Testis (tissue), 2 donors: Measurements from ENCODE around the gene TUBGCP6.

Experiments
- CTCF ChIP-seq, 3 experiments: fragments of 450-650 bp in 2 of 3; fragments of 200-600 bp in 1 of 3; sonication (generic) in 1 of 3; IDR thresholded peaks; one replicate each; pipeline ENCODE4 v1.5.1; 2016 to 2019; ENCODE audit warnings: antibody characterized with exemption in 3 of 3, mild to moderate bottlenecking in 2 of 3, moderate library complexity in 1 of 3
- POLR2A ChIP-seq: fragments of 450-650 bp; IDR thresholded peaks from one replicate; pipeline ENCODE4 v1.6.1; 2017; ENCODE audit warnings: antibody characterized with exemption, mild to moderate bottlenecking, moderate library complexity

DNA sequence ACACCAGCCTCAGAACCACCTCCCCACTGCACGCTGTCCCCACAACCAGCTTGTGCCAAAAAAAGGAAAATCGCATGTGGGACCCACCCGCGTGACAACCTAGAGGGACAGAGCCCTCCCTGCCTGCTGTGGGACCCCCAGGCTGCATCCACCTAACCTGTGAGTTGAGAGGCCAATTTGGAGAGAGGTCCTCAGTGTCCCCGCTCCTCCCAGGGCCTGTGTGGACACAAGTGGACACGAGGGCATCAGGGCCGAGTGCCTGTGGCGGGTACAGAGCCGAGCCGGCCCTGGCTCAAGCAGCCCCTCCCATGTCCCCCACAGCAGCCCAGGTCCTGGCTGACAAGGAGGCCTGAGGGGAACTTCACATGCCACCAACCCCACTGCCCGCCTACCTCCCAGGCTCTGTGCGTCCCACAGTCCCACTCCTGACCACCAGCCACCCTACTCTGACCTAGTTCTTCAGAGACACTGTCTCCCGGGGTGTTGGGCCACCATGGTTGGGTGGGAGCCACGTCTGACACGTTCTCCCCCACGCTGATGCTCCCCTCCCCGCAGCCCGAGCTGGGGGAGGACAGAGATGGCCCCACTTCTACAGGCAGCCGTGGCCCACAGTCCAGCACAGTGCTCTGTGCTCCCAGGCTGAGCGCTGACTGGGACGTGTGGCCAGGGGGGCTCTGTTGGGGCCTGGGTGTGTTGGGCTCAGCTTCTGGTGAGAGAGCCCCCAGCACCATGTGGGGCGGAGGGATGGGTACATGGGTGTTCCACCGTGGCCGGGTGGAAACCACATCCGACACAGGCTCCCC, 24.8 kb downstream of the TUBGCP6 start:
- no peak for TF ChIP-seq CTCF (IDR thresholded peaks at IDR 0.05)
- no peak for TF ChIP-seq POLR2A
